Peyer's patch (tissue), 4 donors: ENCODE measurements around the gene PRR20G.

Source experiments
- CTCF ChIP-seq, 6 experiments: fragments of 450-650 bp in 4 of 6; fragments of 200-600 bp in 2 of 6; sonication (generic) in 1 of 6; IDR thresholded peaks; one replicate each; pipeline ENCODE4 v1.5.1; 2017 to 2019; ENCODE audit warnings: antibody characterized with exemption in 6 of 6, mild to moderate bottlenecking in 3 of 6, moderate library complexity in 1 of 6
- POLR2A ChIP-seq, 2 donors: fragments of 450-650 bp; IDR thresholded peaks; one replicate each; pipeline ENCODE4 v1.5.1; 2017; ENCODE audit warnings: antibody characterized with exemption in 2 of 2, mild to moderate bottlenecking in 2 of 2, moderate library complexity in 2 of 2

- TF ChIP-seq CTCF (IDR thresholded peaks at IDR 0.05) (no peak), POLR2A (IDR thresholded peaks at IDR 0.05) (no peak)
Measured at GRCh38 chr3:127324913-127325628, 37.2 kb upstream of the PRR20G start.
